HG03108 (cell line): ENCODE results near the gene ZNF503.

ENCODE experiments used
- ATAC-seq: cut with Tn5 transposase; IDR thresholded peaks from one replicate; pipeline ENCODE4 v1.9.1; 2021; ENCODE audit warnings: moderate library complexity; ENCODE audit not compliant: unreplicated experiment

The ZNF503 gene

GRCh38 chr10:75431180-75432111, 29.9 kb upstream of the ZNF503 start, which contains the start of gene LRMDA:
Gene LRMDA (plus strand): TSS chr10:75431624.
- no peak for ATAC-seq

GRCh38 chr10:75430000-75430763, 28.6 kb upstream of the ZNF503 start:
- no peak for ATAC-seq

GRCh38 chr10:75429159-75429827, 27.7 kb upstream of the ZNF503 start:
- ATAC-seq, result no peak

- no peak for ATAC-seq
Measured at GRCh38 chr10:75428434-75429158, 27.0 kb upstream of the ZNF503 start.

GRCh38 chr10:75427951-75428350, 26.4 kb upstream of the ZNF503 start:
- ATAC-seq, result no peak

- ATAC-seq, result no peak
Measured at GRCh38 chr10:75426880-75427279, 25.3 kb upstream of the ZNF503 start.

GRCh38 chr10:75425291-75426079, 23.9 kb upstream of the ZNF503 start:
- no peak for ATAC-seq

- no peak for ATAC-seq
Measured at GRCh38 chr10:75424571-75424970, 23.0 kb upstream of the ZNF503 start.

GRCh38 chr10:75422913-75423312, 21.3 kb upstream of the ZNF503 start:
- ATAC-seq, result no peak

GRCh38 chr10:75418712-75419111, 17.1 kb upstream of the ZNF503 start:
- ATAC-seq, result no peak

GRCh38 chr10:75418293-75418692, 16.7 kb upstream of the ZNF503 start:
- ATAC-seq, result no peak

- no peak for ATAC-seq
Measured at GRCh38 chr10:75417522-75417927, 16.0 kb upstream of the ZNF503 start.

- ATAC-seq, result no peak
Measured at GRCh38 chr10:75414527-75414926, 13.0 kb upstream of the ZNF503 start.

GRCh38 chr10:75410132-75411005, 8.8 kb upstream of the ZNF503 start:
- ATAC-seq, result no peak

GRCh38 chr10:75408911-75409885, 7.6 kb upstream of the ZNF503 start:
- ATAC-seq, result no peak

- no peak for ATAC-seq
Measured at GRCh38 chr10:75408509-75408875, 6.9 kb upstream of the ZNF503 start.

GRCh38 chr10:75407713-75408508, 6.3 kb upstream of the ZNF503 start:
- ATAC-seq, result no peak
